Chondrocyte (in vitro differentiated cells): ENCODE measurements around the gene VSIG10. TPM values are rescaled to one million over a fixed set of nuclear protein-coding genes. Genes with fewer than 3 reads are reported as not detected.

ENCODE experiments used
- DNase-seq: peaks from one replicate; pipeline ENCODE4 v3.0.0; 2021; ENCODE audit warnings: mixed read lengths, low spot score
- H3K27ac Mint-ChIP-seq: one replicate; pipeline ENCODE4 v1.8.0; 2021; ENCODE audit warnings: mild to moderate bottlenecking, moderate library complexity, mixed read lengths; ENCODE audit not compliant: unreplicated experiment
- H3K27me3 Mint-ChIP-seq: 2 replicates; pipeline ENCODE4 v1.8.0; 2021; ENCODE audit warnings: low read depth, mixed read lengths
- H3K36me3 Mint-ChIP-seq: 2 replicates; pipeline ENCODE4 v1.8.0; 2021; ENCODE audit warnings: low read depth, mixed read lengths
- H3K4me1 Mint-ChIP-seq: 2 replicates; pipeline ENCODE4 v1.8.0; 2021; ENCODE audit warnings: low read depth, mild to moderate bottlenecking, mixed read lengths
- H3K4me3 Mint-ChIP-seq: one replicate; pipeline ENCODE4 v1.8.0; 2021; ENCODE audit warnings: mild to moderate bottlenecking, moderate library complexity, mixed read lengths; ENCODE audit not compliant: unreplicated experiment
- H3K9me3 Mint-ChIP-seq: 2 replicates; pipeline ENCODE4 v1.8.0; 2021; ENCODE audit warnings: low read depth, mixed read lengths
- total RNA-seq: library from RNA; stranded (reverse); gene quantifications from 3 replicates; pipeline ENCODE4 v1.2.1, GENCODE V29; 2021
- TF ChIP-seq, protein P1 (sequence below): fragments of 200-600 bp; sonication (generic); IDR thresholded peaks from 2 replicates; pipeline ENCODE4 v1.5.0; 2021; ENCODE audit warnings: antibody characterized with exemption, mild to moderate bottlenecking, moderate library complexity

VSIG10 gene
- total RNA-seq, 1 donor from 2014 or later = 9.3 TPM

DNA sequence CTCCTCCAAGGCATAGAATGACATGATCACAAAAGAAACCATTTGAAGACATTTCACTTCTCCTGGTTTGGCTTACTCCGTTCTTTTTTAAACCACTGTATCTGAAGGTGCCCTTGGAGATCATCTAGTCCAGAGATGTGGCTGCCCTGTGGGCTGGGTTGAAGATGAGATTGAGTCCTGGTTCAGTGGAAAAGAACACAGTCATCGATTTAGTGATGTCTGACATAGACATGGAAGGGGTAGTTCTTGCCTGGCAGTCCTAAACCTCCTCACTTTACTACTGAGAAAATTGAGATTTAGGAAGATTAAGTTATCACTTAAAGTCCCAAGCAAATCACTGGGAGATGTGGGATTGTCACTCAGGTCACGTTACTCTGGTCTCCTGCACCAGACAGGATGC, 2.8 kb downstream of the VSIG10 start:
- H3K27ac Mint-ChIP-seq = no peak overlapping the region

DNA sequence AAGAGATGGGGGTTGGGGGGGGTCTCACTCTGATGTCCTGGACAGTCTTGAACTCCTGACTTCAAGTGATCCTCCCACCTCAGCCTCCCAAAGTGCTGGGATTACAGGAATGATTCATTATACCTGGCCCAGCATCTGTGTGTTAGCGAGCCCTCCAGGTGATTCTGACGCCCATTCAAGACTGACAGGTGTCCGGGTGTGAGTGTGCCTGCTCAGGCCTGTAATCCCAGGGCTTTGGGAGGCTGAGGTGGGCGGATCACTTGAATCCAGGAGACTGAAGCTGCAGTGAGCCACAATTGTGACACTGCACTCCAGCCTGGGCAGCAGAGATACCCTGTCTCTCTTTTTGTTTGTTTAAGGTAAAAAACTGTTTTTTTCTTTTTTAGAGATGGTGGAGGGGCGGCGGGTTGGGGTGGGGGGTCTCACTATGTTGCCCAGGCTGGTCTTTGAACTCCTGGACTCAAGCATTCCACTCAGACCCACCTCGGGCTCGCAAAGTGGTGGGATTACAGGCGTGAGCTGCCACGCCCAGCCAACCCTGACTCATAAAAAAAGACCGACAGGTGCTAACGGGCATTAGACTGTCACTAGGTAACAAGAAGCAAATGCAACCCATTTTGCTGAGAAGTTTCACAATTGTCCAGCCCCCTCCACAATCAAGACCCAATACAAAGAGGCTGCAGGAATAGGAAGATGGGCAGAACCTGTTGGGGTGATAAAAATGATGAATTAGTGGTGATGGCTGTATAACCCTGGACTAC, 4.7 kb downstream of the VSIG10 start:
- no peak overlapping the region for H3K27ac Mint-ChIP-seq
- no peaks in the 10 kb centered on the region for H3K36me3 Mint-ChIP-seq
- no peak overlapping the region for H3K4me3 Mint-ChIP-seq
- no peaks in the 10 kb centered on the region for H3K27me3 Mint-ChIP-seq
- H3K9me3 Mint-ChIP-seq = no peaks in the 10 kb centered on the region
- peaks cover 6% of the 10 kb centered on the region for H3K4me1 Mint-ChIP-seq
- TF ChIP-seq, protein P1, sequence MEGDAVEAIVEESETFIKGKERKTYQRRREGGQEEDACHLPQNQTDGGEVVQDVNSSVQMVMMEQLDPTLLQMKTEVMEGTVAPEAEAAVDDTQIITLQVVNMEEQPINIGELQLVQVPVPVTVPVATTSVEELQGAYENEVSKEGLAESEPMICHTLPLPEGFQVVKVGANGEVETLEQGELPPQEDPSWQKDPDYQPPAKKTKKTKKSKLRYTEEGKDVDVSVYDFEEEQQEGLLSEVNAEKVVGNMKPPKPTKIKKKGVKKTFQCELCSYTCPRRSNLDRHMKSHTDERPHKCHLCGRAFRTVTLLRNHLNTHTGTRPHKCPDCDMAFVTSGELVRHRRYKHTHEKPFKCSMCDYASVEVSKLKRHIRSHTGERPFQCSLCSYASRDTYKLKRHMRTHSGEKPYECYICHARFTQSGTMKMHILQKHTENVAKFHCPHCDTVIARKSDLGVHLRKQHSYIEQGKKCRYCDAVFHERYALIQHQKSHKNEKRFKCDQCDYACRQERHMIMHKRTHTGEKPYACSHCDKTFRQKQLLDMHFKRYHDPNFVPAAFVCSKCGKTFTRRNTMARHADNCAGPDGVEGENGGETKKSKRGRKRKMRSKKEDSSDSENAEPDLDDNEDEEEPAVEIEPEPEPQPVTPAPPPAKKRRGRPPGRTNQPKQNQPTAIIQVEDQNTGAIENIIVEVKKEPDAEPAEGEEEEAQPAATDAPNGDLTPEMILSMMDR = no peak
- no peak for DNase-seq

More for the DNA sequence above, 2.8 kb downstream of the VSIG10 start:
- TF ChIP-seq, protein P1 = no peak
- Mint-ChIP-seq H3K9me3 (no peaks in the 10 kb centered on the region), H3K36me3 (no peaks in the 10 kb centered on the region), H3K27me3 (no peaks in the 10 kb centered on the region), H3K4me1 (peaks cover 10% of the 10 kb centered on the region), H3K4me3 (no peak overlapping the region)
- DNase-seq = no peak

DNA sequence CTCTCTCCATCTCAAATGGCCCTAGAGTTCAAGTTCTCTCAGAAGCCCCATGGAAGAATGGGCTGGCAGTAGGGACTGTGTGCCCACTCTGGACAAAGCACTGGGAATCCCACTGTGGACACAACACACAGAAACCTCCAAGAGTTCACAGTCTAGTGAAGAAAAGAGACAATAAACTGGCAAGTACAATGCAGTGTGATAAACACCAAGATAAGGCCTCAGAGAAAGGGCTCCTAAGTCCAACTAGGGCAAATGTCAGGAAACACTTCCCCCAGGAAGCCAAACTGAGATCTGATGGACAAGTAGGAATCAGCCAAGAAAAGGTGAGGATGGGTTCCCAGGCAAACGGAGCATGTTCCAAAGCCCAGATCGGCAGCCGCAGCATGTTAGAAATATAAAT, 5.4 kb downstream of the VSIG10 start:
- Mint-ChIP-seq H3K4me1 (peaks cover 6% of the 10 kb centered on the region), H3K36me3 (no peaks in the 10 kb centered on the region), H3K4me3 (no peak overlapping the region), H3K9me3 (no peaks in the 10 kb centered on the region), H3K27ac (no peak overlapping the region), H3K27me3 (no peaks in the 10 kb centered on the region)
- no peak for DNase-seq
- TF ChIP-seq, protein P1 = no peak

DNA sequence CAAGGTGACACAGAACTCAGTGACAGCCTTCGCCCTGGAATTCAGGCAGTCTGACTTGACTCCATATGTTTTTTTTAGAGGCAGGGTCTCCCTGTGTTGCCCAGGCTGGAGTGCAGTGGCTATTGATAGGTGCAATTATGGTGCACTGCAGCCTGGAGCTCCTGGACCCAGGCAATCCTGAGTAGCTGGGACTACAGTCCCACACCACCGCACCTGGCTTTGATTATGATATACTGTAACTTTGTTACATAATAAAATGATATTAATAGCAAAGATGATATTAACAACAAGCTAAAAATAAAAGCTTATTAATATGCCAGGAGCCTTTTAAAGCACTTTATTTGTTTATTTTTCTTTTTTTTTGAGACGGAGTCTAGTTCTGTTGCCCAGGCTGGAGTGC, 9.8 kb downstream of the VSIG10 start:
- no peaks in the 10 kb centered on the region for H3K4me1 Mint-ChIP-seq
- no peaks in the 10 kb centered on the region for H3K27me3 Mint-ChIP-seq
- no peak overlapping the region for H3K27ac Mint-ChIP-seq
- H3K36me3 Mint-ChIP-seq = no peaks in the 10 kb centered on the region
- H3K9me3 Mint-ChIP-seq = no peaks in the 10 kb centered on the region
- TF ChIP-seq, protein P1 = no peak
- no peak overlapping the region for H3K4me3 Mint-ChIP-seq
- DNase-seq = no peak

DNA sequence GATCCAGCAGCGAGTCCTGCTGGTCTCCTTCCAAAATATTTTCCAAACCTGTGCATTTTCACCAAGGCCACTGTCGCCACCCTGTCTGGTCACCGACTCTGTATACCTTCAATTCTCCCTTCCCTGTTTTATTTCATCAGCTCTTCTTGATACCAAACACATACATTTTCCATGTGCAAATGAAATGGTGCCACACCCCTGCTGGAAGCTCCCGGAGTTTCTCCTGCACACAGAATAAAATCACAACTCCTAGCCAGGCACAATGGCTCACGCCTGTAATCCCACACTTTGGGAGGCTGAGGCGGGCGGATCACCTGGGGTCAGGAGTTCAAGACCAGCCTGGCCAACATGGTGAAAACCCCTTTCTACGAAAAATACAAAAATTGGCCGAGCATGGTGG, 14.0 kb downstream of the VSIG10 start:
- DNase-seq = no peak
- H3K27me3 Mint-ChIP-seq = no peaks in the 10 kb centered on the region
- H3K4me1 Mint-ChIP-seq = no peaks in the 10 kb centered on the region
- no peaks in the 10 kb centered on the region for H3K36me3 Mint-ChIP-seq
- no peak overlapping the region for H3K4me3 Mint-ChIP-seq
- no peaks in the 10 kb centered on the region for H3K9me3 Mint-ChIP-seq
- H3K27ac Mint-ChIP-seq = no peak overlapping the region
- TF ChIP-seq, protein P1 = no peak
